ENCODE measurements around the gene FOXQ1.

GRCh38 chr6:1324936-1325335 lies 13.0 kb downstream of the FOXQ1 start:
- TF ChIP-seq CTCF (IDR thresholded peaks at IDR 0.05; ENCODE audit: insufficient read depth, low read depth, low read length), result no peak
- TF ChIP-seq EZH2 (IDR thresholded peaks at IDR 0.05; ENCODE audit: insufficient read depth, low read length), result no peak
